ENCODE results near the gene MED12L.

DNA sequence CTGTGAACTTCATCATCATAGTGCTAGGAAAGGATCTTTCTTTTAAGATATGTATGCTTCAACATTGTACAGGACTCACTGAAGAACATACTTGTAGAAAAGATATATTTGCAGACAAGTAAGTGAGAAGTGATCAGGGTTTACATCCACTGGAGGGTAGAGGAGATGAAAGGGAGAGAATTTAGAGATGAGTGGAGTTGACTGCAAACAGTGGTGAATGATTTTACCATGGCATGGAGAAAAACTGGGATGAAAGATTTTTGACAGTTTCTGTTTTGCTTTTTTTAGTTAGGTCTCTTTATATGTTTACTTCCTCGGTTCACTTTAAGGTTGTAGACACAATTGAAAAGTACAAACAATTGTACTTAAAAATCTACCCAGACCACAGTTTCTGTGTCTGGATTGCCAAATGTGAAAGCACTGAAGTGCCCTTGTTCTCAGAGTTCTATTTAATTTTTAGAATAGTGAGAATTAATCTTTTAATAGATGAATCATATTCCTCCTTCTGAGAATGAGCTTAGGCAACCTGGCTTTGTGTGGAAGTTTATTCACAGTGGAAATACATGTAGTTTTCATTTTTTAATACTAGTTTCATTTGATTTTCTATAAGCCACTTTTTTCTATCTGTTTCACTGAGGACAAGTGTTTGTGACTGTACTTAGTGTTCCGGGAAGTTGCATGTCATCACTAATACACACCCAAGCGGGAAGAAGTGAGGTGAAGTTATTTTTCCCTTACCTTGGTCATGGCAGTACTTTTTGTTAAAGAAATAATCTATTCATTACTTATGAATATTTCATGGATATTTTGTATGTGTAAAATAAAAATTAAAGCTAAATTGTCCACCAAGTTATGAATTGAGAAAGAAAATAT is 119.3 kb downstream of the MED12L start:
- TF ChIP-seq, protein P1, sequence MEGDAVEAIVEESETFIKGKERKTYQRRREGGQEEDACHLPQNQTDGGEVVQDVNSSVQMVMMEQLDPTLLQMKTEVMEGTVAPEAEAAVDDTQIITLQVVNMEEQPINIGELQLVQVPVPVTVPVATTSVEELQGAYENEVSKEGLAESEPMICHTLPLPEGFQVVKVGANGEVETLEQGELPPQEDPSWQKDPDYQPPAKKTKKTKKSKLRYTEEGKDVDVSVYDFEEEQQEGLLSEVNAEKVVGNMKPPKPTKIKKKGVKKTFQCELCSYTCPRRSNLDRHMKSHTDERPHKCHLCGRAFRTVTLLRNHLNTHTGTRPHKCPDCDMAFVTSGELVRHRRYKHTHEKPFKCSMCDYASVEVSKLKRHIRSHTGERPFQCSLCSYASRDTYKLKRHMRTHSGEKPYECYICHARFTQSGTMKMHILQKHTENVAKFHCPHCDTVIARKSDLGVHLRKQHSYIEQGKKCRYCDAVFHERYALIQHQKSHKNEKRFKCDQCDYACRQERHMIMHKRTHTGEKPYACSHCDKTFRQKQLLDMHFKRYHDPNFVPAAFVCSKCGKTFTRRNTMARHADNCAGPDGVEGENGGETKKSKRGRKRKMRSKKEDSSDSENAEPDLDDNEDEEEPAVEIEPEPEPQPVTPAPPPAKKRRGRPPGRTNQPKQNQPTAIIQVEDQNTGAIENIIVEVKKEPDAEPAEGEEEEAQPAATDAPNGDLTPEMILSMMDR (IDR thresholded peaks at IDR 0.05): no peak
- no peak for TF ChIP-seq POLR2A (IDR thresholded peaks at IDR 0.05)
- TF ChIP-seq POLR2AphosphoS5 (IDR thresholded peaks at IDR 0.05): no peak
